Measurements from ENCODE around the gene STX1A.
A peak's percentile ranks its signal among the peaks of the same experiment; 100 is the strongest.

STX1A gene

GRCh38 chr7:73708961-73709549 is 10.4 kb downstream of the STX1A start:
- FAIRE-seq (no peak), DNase-seq (ENCODE audit: low spot score) (no peak)

GRCh38 chr7:73707045-73707631 is 12.3 kb downstream of the STX1A start:
- peak; percentile 74 for FAIRE-seq
- DNase-seq (ENCODE audit: low spot score), result peak; percentile 85

- DNase-seq (ENCODE audit: low spot score) (peak; percentile 75), FAIRE-seq (peak; percentile 17)
Observed at GRCh38 chr7:73706126-73707044, 13.1 kb downstream of the STX1A start.

GRCh38 chr7:73705551-73705920 is 13.9 kb downstream of the STX1A start:
- DNase-seq (ENCODE audit: low spot score) (no peak), FAIRE-seq (no peak)

- DNase-seq (ENCODE audit: low spot score) (no peak), FAIRE-seq (no peak)
Observed at GRCh38 chr7:73704640-73705550, 14.6 kb downstream of the STX1A start.

GRCh38 chr7:73703757-73704639 is 15.5 kb downstream of the STX1A start:
- FAIRE-seq (no peak), DNase-seq (ENCODE audit: low spot score) (no peak)

- DNase-seq (ENCODE audit: low spot score) (no peak), FAIRE-seq (no peak)
Observed at GRCh38 chr7:73703225-73703624, 16.2 kb downstream of the STX1A start.

- no peak for DNase-seq (ENCODE audit: low spot score)
- no peak for FAIRE-seq
Observed at GRCh38 chr7:73702665-73703064, 16.8 kb downstream of the STX1A start.

- DNase-seq (ENCODE audit: low spot score), result no peak
- FAIRE-seq, result no peak
Observed at GRCh38 chr7:73702226-73702625, 17.2 kb downstream of the STX1A start.

GRCh38 chr7:73701357-73701995 is 18.0 kb downstream of the STX1A start:
- DNase-seq (ENCODE audit: low spot score) (no peak), FAIRE-seq (no peak)

- FAIRE-seq (no peak), DNase-seq (ENCODE audit: low spot score) (no peak)
Observed at GRCh38 chr7:73700581-73701134, 18.8 kb downstream of the STX1A start.

GRCh38 chr7:73700069-73700423 is 19.4 kb downstream of the STX1A start:
- DNase-seq (ENCODE audit: low spot score), result no peak

GRCh38 chr7:73699370-73700068 is 19.9 kb downstream of the STX1A start:
- DNase-seq (ENCODE audit: low spot score) (no peak), FAIRE-seq (no peak)

More at GRCh38 chr7:73700069-73700423, 19.4 kb downstream of the STX1A start:
- no peak for FAIRE-seq

GRCh38 chr7:73698410-73698809 is 21.1 kb downstream of the STX1A start:
- DNase-seq (ENCODE audit: low spot score) (no peak), FAIRE-seq (no peak)

GRCh38 chr7:73696372-73696771 is 23.1 kb downstream of the STX1A start:
- DNase-seq (ENCODE audit: low spot score) (no peak), FAIRE-seq (no peak)

- DNase-seq (ENCODE audit: low spot score), result no peak
- FAIRE-seq, result no peak
Observed at GRCh38 chr7:73690646-73691045, 28.8 kb downstream of the STX1A start.

GRCh38 chr7:73688288-73688687 is 31.2 kb downstream of the STX1A start:
- FAIRE-seq, result no peak
- DNase-seq (ENCODE audit: low spot score), result no peak

- no peak for DNase-seq (ENCODE audit: low spot score)
- no peak for FAIRE-seq
Observed at GRCh38 chr7:73685311-73685710, 34.2 kb downstream of the STX1A start.

All from RCC 7860 (cell line).